Smooth muscle cell (in vitro differentiated cells): ENCODE results near the gene TMEM217. TPM values are rescaled to one million over a fixed set of nuclear protein-coding genes. Genes with fewer than 3 reads are reported as not detected.
"Not testable (repeated sequence)": the region's sequence is repeated elsewhere in the genome, so short reads cannot be mapped to it uniquely, and the experiment has no call there.

Experiments used
- DNase-seq: peaks from one replicate; lab custom pipeline; 2025; ENCODE audit not compliant: unreplicated experiment; lab: John Stamatoyannopoulos, UW
- H2AFZ ChIP-seq: fragments of 200-600 bp; sonication (generic); 2 replicates; pipeline ENCODE4 v1.6.0; 2016; ENCODE audit warnings: antibody characterized with exemption, low read depth, mild to moderate bottlenecking
- H3F3A ChIP-seq: fragments of 200-600 bp; sonication (generic); 2 replicates; pipeline ENCODE4 v1.6.0; 2017; ENCODE audit warnings: antibody characterized with exemption, low read depth
- H3K27ac ChIP-seq: fragments of 200-600 bp; sonication (generic); 2 replicates; pipeline ENCODE4 v1.5.1; 2016; ENCODE audit warnings: low read depth, mild to moderate bottlenecking
- H3K27me3 ChIP-seq: fragments of 200-600 bp; sonication (generic); 2 replicates; pipeline ENCODE4 v1.6.1; 2016; ENCODE audit warnings: low read depth, mild to moderate bottlenecking
- H3K36me3 ChIP-seq: fragments of 200-600 bp; sonication (generic); 2 replicates; pipeline ENCODE4 v1.5.1; 2016; ENCODE audit warnings: low read depth
- H3K4me1 ChIP-seq: fragments of 200-600 bp; sonication (generic); 2 replicates; pipeline ENCODE4 v1.5.1; 2016; ENCODE audit warnings: low read depth
- H3K4me2 ChIP-seq: fragments of 200-600 bp; sonication (generic); 2 replicates; pipeline ENCODE4 v1.6.0; 2016; ENCODE audit warnings: mild to moderate bottlenecking
- H3K4me3 ChIP-seq: fragments of 200-600 bp; sonication (generic); 2 replicates; pipeline ENCODE4 v1.5.1; 2016; ENCODE audit warnings: mild to moderate bottlenecking
- H3K79me2 ChIP-seq: fragments of 200-600 bp; sonication (generic); 2 replicates; pipeline ENCODE4 v1.6.0; 2016; ENCODE audit warnings: low read depth, mild to moderate bottlenecking
- H3K9ac ChIP-seq: fragments of 200-600 bp; sonication (generic); 2 replicates; pipeline ENCODE4 v1.6.0; 2016; ENCODE audit warnings: low read depth
- H3K9me3 ChIP-seq: fragments of 200-600 bp; sonication (generic); replicated peaks from 2 replicates; pipeline ENCODE4 v1.5.1; 2016; ENCODE audit warnings: low read depth
- H4K20me1 ChIP-seq: fragments of 200-600 bp; sonication (generic); 2 replicates; pipeline ENCODE4 v1.6.0; 2016; ENCODE audit warnings: low read depth
- CTCF ChIP-seq: fragments of 200-600 bp; sonication (generic); IDR thresholded peaks from 2 replicates; pipeline ENCODE4 v1.5.1; 2017; ENCODE audit warnings: borderline replicate concordance, mild to moderate bottlenecking, antibody characterized with exemption; ENCODE audit not compliant: insufficient read depth, poor library complexity, severe bottlenecking
- WGBS: methylation state at CpG from one replicate; pipeline ENCODE4 v1.1.7; 2016; ENCODE audit warnings: low lambda C conversion rate; 5-methylcytosine and 5-hydroxymethylcytosine counted together
- polyA plus RNA-seq: library from polyadenylated mRNA; unstranded; fragments of >200 nt; fragmentation: Nextera tagmentation; extraction: Ambion mirVana; gene quantifications from 2 replicates; pipeline ENCODE4 v1.2.1, GENCODE V29; 2016
- total RNA-seq: library from RNA; depleted of rRNA; stranded (reverse); fragments of >200 nt; gene quantifications from 2 replicates; pipeline ENCODE4 v1.2.3, GENCODE V29; 2014

TMEM217 gene
- total and polyA plus RNA-seq, 2 experiments from 2014 or later, result 0.31 to 1.2 TPM

- Histone ChIP-seq H3K4me2 (no peak overlapping the region), H3K4me1 (no peaks in the 10 kb centered on the region), H3K27me3 (no peaks in the 10 kb centered on the region), H3K4me3 (no peak overlapping the region), H3K9me3 (no peaks in the 10 kb centered on the region), H3K27ac (no peak overlapping the region), H3F3A (no peaks in the 10 kb centered on the region), H3K36me3 (no peaks in the 10 kb centered on the region), H2AFZ (no peak overlapping the region), H4K20me1 (no peaks in the 10 kb centered on the region), H3K79me2 (no peaks in the 10 kb centered on the region), H3K9ac (no peak overlapping the region)
- no peak for DNase-seq
- TF ChIP-seq CTCF, result no peak
- 92% methylated on average over 8 of the region's 8 CpGs for WGBS
Measured at GRCh38 chr6:37182736-37183590, 75.0 kb downstream of the TMEM217 start.

GRCh38 chr6:37180610-37181009, 77.3 kb downstream of the TMEM217 start:
- not testable (repeated sequence) for H4K20me1 ChIP-seq, H2AFZ ChIP-seq
- WGBS, result 96% methylated on average over 4 of the region's 4 CpGs

GRCh38 chr6:37180075-37180474, 77.9 kb downstream of the TMEM217 start:
- Histone ChIP-seq H3K27me3 (no peaks in the 10 kb centered on the region), H3K27ac (no peak overlapping the region), H3K4me1 (no peaks in the 10 kb centered on the region), H3K36me3 (no peaks in the 10 kb centered on the region), H3K9me3 (no peaks in the 10 kb centered on the region), H4K20me1 (peaks cover 2% of the 10 kb centered on the region), H3K79me2 (no peaks in the 10 kb centered on the region), H3K9ac (no peak overlapping the region), H2AFZ (no peak overlapping the region), H3F3A (no peaks in the 10 kb centered on the region), H3K4me2 (no peak overlapping the region), H3K4me3 (no peak overlapping the region)
- no peak for TF ChIP-seq CTCF
- WGBS, result 94% methylated on average over 2 of the region's 2 CpGs
- no peak for DNase-seq

More at GRCh38 chr6:37180610-37181009, 77.3 kb downstream of the TMEM217 start:
- H3K9ac ChIP-seq, H3F3A ChIP-seq, H3K4me1 ChIP-seq, H3K27ac ChIP-seq, DNase-seq, H3K4me3 ChIP-seq, H3K9me3 ChIP-seq, H3K79me2 ChIP-seq, H3K27me3 ChIP-seq, H3K4me2 ChIP-seq, H3K36me3 ChIP-seq: not testable (repeated sequence)

- H3K4me2 ChIP-seq, result no peak overlapping the region
- no peak for TF ChIP-seq CTCF
- H3K36me3 ChIP-seq, result peaks cover 17% of the 10 kb centered on the region
- no peaks in the 10 kb centered on the region for H3K27me3 ChIP-seq
- no peak overlapping the region for H2AFZ ChIP-seq
- no peak overlapping the region for H3K9ac ChIP-seq
- 89% methylated on average over 8 of the region's 8 CpGs for WGBS
- no peak for DNase-seq
- no peak overlapping the region for H3K4me3 ChIP-seq
- no peaks in the 10 kb centered on the region for H3K9me3 ChIP-seq
- H3K4me1 ChIP-seq, result no peaks in the 10 kb centered on the region
- peaks cover 22% of the 10 kb centered on the region for H4K20me1 ChIP-seq
- peaks cover 5% of the 10 kb centered on the region for H3K79me2 ChIP-seq
- no peak overlapping the region for H3K27ac ChIP-seq
- H3F3A ChIP-seq, result peaks cover 6% of the 10 kb centered on the region
Measured at GRCh38 chr6:37177935-37178517, 79.9 kb downstream of the TMEM217 start.
